ENCODE data around the gene CYP27A1. TPM values are rescaled to one million over a fixed set of nuclear protein-coding genes. Genes with fewer than 3 reads are reported as not detected.

The CYP27A1 gene
- total and polyA plus RNA-seq, 11 donors = 3.3 to 43.8 (median 7.4) TPM

GRCh38 chr2:218813771-218814460 lies 32.0 kb downstream of the CYP27A1 start:
- TF ChIP-seq, protein P1, sequence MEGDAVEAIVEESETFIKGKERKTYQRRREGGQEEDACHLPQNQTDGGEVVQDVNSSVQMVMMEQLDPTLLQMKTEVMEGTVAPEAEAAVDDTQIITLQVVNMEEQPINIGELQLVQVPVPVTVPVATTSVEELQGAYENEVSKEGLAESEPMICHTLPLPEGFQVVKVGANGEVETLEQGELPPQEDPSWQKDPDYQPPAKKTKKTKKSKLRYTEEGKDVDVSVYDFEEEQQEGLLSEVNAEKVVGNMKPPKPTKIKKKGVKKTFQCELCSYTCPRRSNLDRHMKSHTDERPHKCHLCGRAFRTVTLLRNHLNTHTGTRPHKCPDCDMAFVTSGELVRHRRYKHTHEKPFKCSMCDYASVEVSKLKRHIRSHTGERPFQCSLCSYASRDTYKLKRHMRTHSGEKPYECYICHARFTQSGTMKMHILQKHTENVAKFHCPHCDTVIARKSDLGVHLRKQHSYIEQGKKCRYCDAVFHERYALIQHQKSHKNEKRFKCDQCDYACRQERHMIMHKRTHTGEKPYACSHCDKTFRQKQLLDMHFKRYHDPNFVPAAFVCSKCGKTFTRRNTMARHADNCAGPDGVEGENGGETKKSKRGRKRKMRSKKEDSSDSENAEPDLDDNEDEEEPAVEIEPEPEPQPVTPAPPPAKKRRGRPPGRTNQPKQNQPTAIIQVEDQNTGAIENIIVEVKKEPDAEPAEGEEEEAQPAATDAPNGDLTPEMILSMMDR (IDR thresholded peaks at IDR 0.05) = no peak
- TF ChIP-seq POLR2A (IDR thresholded peaks at IDR 0.05) = no peak
- intact Hi-C loops (cut with DNase I) = no loop called here
- peaks cover 0 to 64% (median 38%) of the 10 kb centered on the region in 9 donors for H3K36me3 ChIP-seq
- H3K4me3 ChIP-seq = no peak overlapping the region
- ATAC-seq = no peak
- H3K9me3 ChIP-seq = no peaks in the 10 kb centered on the region
- H3K4me1 ChIP-seq = no peaks in the 10 kb centered on the region
- whole genome bisulfite sequencing, 4 donors = 84 to 92% (median 88%) methylated on average over 10 to 11 of the region's 11 CpGs
- H3K27me3 ChIP-seq = no peaks in the 10 kb centered on the region
- H3K27ac ChIP-seq = no peak overlapping the region
- DNase-seq = no peak

GRCh38 chr2:218814540-218815243 lies 32.7 kb downstream of the CYP27A1 start:
- Histone ChIP-seq H3K27me3 (no peaks in the 10 kb centered on the region), H3K4me3 (no peak overlapping the region), H3K36me3 (peaks cover 0 to 71% (median 38%) of the 10 kb centered on the region in 9 donors), H3K9me3 (no peaks in the 10 kb centered on the region), H3K27ac (no peak overlapping the region), H3K4me1 (no peaks in the 10 kb centered on the region)
- intact Hi-C loops (cut with DNase I) = no loop called here
- ATAC-seq = peak in 1 of 4 donors; percentile 7
- no peak for TF ChIP-seq POLR2A (IDR thresholded peaks at IDR 0.05)
- TF ChIP-seq, protein P1 (IDR thresholded peaks at IDR 0.05) = no peak
- WGBS, 4 donors = 90 to 94% (median 93%) methylated on average over 13 of the region's 13 CpGs
- DNase-seq = no peak

DNA sequence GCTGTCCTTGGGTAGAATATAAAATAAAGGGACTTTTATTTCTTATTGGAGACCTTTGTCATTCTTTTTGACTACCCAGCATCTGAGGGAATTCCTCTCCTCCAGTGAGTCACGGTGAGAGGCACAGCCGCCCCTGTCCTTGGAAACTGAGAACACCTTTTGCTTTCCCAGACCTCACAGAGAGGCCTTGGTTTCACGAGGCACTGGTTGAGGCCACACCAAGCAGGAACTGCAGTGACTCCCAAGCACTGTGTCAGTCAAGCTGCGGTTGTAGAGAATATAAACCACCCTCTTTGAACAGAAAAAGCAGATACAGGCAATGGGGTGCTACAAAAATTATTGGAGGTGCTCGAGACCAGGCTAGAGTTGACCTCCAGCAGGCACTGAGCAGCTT lies 33.3 kb downstream of the CYP27A1 start:
- DNase-seq (no peak), ATAC-seq (no peak)
- H3K36me3 ChIP-seq = peaks cover 0 to 75% (median 38%) of the 10 kb centered on the region in 9 donors
- H3K27me3 ChIP-seq = no peaks in the 10 kb centered on the region
- 80 to 98% (median 89%) methylated on average over 5 of the region's 5 CpGs for WGBS, 4 donors
- TF ChIP-seq, protein P1 (IDR thresholded peaks at IDR 0.05) = no peak
- no peak for TF ChIP-seq POLR2A (IDR thresholded peaks at IDR 0.05)
- H3K27ac ChIP-seq = no peak overlapping the region
- no peaks in the 10 kb centered on the region for H3K4me1 ChIP-seq
- no peak overlapping the region for H3K4me3 ChIP-seq
- intact Hi-C loops (cut with DNase I) = no loop called here
- no peaks in the 10 kb centered on the region for H3K9me3 ChIP-seq

DNA sequence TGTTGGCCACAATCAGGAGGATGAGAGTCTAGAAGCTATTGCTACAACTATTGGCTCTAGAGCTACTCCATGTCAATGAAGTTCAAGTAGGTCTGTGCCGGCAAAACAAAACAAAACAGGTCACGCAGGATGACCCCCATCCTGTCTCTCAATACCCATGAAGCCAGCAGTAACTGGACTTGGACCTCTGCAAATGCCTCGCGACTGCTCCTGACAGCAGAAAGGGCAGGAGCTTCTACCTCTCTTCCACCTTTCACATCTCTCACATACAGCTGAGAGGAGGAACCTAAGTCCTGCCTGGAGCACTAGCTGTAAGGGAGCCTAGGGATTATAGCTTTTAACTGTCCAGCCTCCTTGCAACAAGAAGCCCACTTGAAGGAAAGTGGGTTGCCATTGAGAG lies 33.7 kb downstream of the CYP27A1 start:
- no peaks in the 10 kb centered on the region for H3K4me1 ChIP-seq
- H3K9me3 ChIP-seq = no peaks in the 10 kb centered on the region
- no peak overlapping the region for H3K27ac ChIP-seq
- H3K4me3 ChIP-seq = no peak overlapping the region
- ATAC-seq (no peak), DNase-seq (no peak)
- intact Hi-C loops (cut with DNase I) = no loop called here
- peaks cover 0 to 76% (median 38%) of the 10 kb centered on the region in 9 donors for H3K36me3 ChIP-seq
- H3K27me3 ChIP-seq = no peaks in the 10 kb centered on the region
- TF ChIP-seq, protein P1 (IDR thresholded peaks at IDR 0.05) = no peak
- TF ChIP-seq POLR2A (IDR thresholded peaks at IDR 0.05) = no peak
- 89 to 95% (median 93%) methylated on average over 4 of the region's 4 CpGs for WGBS, 4 donors

Measured in heart left ventricle (tissue), 16 donors.